ENCODE results near the gene CHAF1A.

The CHAF1A gene

GRCh38 chr19:4402171-4403004 is at the start of gene CHAF1A:
TSS of gene CHAF1A (plus strand) at chr19:4402640. CDS start at chr19:4402763, 123 bp downstream.
- peak; percentile 85 for FAIRE-seq

- no peak for FAIRE-seq
Measured at GRCh38 chr19:4352701-4353121, 49.7 kb upstream of the CHAF1A start.

GRCh38 chr19:4354282-4354681 is 48.2 kb upstream of the CHAF1A start:
- no peak for FAIRE-seq

- FAIRE-seq, result no peak
Measured at GRCh38 chr19:4354897-4355296, 47.5 kb upstream of the CHAF1A start.

GRCh38 chr19:4357095-4357797 is 45.2 kb upstream of the CHAF1A start:
- FAIRE-seq, result no peak

- no peak for FAIRE-seq
Measured at GRCh38 chr19:4357921-4358326, 44.5 kb upstream of the CHAF1A start.

- no peak for FAIRE-seq
Measured at GRCh38 chr19:4358709-4359626, 43.5 kb upstream of the CHAF1A start.

- FAIRE-seq, result no peak
Measured at GRCh38 chr19:4359627-4360000, 42.8 kb upstream of the CHAF1A start.

GRCh38 chr19:4360081-4360569 is 42.3 kb upstream of the CHAF1A start:
- no peak for FAIRE-seq

- no peak for FAIRE-seq
Measured at GRCh38 chr19:4360641-4361151, 41.7 kb upstream of the CHAF1A start.

GRCh38 chr19:4361152-4362046 is 41.0 kb upstream of the CHAF1A start:
- no peak for FAIRE-seq

GRCh38 chr19:4362101-4362828 is 40.2 kb upstream of the CHAF1A start:
- no peak for FAIRE-seq

- no peak for FAIRE-seq
Measured at GRCh38 chr19:4362831-4363545, 39.5 kb upstream of the CHAF1A start.

GRCh38 chr19:4363571-4364304 is 38.7 kb upstream of the CHAF1A start:
- FAIRE-seq, result no peak

- FAIRE-seq, result no peak
Measured at GRCh38 chr19:4365341-4365740, 37.1 kb upstream of the CHAF1A start.

GRCh38 chr19:4365791-4366665 is 36.4 kb upstream of the CHAF1A start:
- no peak for FAIRE-seq

GRCh38 chr19:4366666-4367335 is 35.6 kb upstream of the CHAF1A start:
- no peak for FAIRE-seq

- FAIRE-seq, result no peak
Measured at GRCh38 chr19:4367336-4367723, 35.1 kb upstream of the CHAF1A start.

Data from islet of Langerhans (tissue), 1 donor.